ENCODE results near the gene ZNF583.

- no peak for TF ChIP-seq EZH2 (IDR thresholded peaks at IDR 0.05; ENCODE audit: borderline replicate concordance, low read length)
- no peak for TF ChIP-seq CTCF (conservative IDR thresholded peaks at IDR 0.05 in 1 of 2, IDR thresholded peaks at IDR 0.05 in 1 of 2; ENCODE audit: extremely low read depth in 1 of 2, insufficient read depth in 1 of 2, low read depth in 1 of 2, low read length in 2 of 2)
These were observed 36.1 kb upstream of the ZNF583 start for GRCh38 chr19:56367829-56368711.
